ENCODE results near the gene ITGB8. TPM values are rescaled to one million over a fixed set of nuclear protein-coding genes. Genes with fewer than 3 reads are reported as not detected.

ITGB8 gene
- total RNA-seq, 5 donors from 2014 or later (not counting 1 experiment from before 2014, with no cell fraction given) = 0.08 to 0.29 (median 0.16) TPM

GRCh38 chr7:20343205-20343604 is 12.5 kb downstream of the ITGB8 start:
- peaks cover 0 to 4% (median 0%) of the 10 kb centered on the region in 3 donors for H3K9me3 Mint-ChIP-seq
- Histone ChIP-seq H3K36me3 (ENCODE audit: control insufficient read depth in 2 of 2, extremely low read depth in 1 of 2, insufficient read depth in 1 of 2, low read length in 1 of 2) (no peaks in the 10 kb centered on the region), H3K27me3 (replicated peaks in 1 of 2; ENCODE audit: control insufficient read depth in 2 of 2, extremely low read depth in 1 of 2, insufficient read depth in 2 of 2, low read length in 1 of 2) (peaks cover 0 to 2% of the 10 kb centered on the region in 2 experiments), H3K27ac (ENCODE audit: low read length) (no peak overlapping the region), H3K4me1 (ENCODE audit: control insufficient read depth in 1 of 2, extremely low read depth in 1 of 2, insufficient read depth in 2 of 2, low read length in 2 of 2) (no peaks in the 10 kb centered on the region), H3K4me3 (ENCODE audit: control insufficient read depth in 1 of 2, extremely low read depth in 1 of 2, low read length in 1 of 2) (no peak overlapping the region), H3K9me3 (no peaks in the 10 kb centered on the region)
- H3K4me1 Mint-ChIP-seq = no peaks in the 10 kb centered on the region
- ATAC-seq (replicated peaks in 1 of 4) (no peak), DNase-seq (no peak)
- ChIA-PET POLR2A (no interaction called here), CTCF (no interaction called here)
- no peaks in the 10 kb centered on the region for H3K36me3 Mint-ChIP-seq
- H3K27ac Mint-ChIP-seq = no peak overlapping the region
- 67% methylated on average over 1 of the region's 3 CpGs for WGBS (ENCODE audit: insufficient coverage)
- no peaks in the 10 kb centered on the region for H3K27me3 Mint-ChIP-seq
- H3K4me3 Mint-ChIP-seq = no peak overlapping the region

GRCh38 chr7:20343941-20344340 is 13.2 kb downstream of the ITGB8 start:
- Histone ChIP-seq H3K4me1 (ENCODE audit: control insufficient read depth in 1 of 2, extremely low read depth in 1 of 2, insufficient read depth in 2 of 2, low read length in 2 of 2) (no peaks in the 10 kb centered on the region), H3K36me3 (ENCODE audit: control insufficient read depth in 2 of 2, extremely low read depth in 1 of 2, insufficient read depth in 1 of 2, low read length in 1 of 2) (no peaks in the 10 kb centered on the region), H3K27ac (ENCODE audit: low read length) (no peak overlapping the region), H3K27me3 (replicated peaks in 1 of 2; ENCODE audit: control insufficient read depth in 2 of 2, extremely low read depth in 1 of 2, insufficient read depth in 2 of 2, low read length in 1 of 2) (no peaks in the 10 kb centered on the region), H3K4me3 (ENCODE audit: control insufficient read depth in 1 of 2, extremely low read depth in 1 of 2, low read length in 1 of 2) (no peak overlapping the region), H3K9me3 (no peaks in the 10 kb centered on the region)
- peaks cover 0 to 4% (median 0%) of the 10 kb centered on the region in 3 donors for H3K9me3 Mint-ChIP-seq
- no peak for ATAC-seq (replicated peaks in 1 of 4)
- WGBS (ENCODE audit: insufficient coverage) = no CpG with 5 or more reads among the region's 2 CpGs
- no peak overlapping the region for H3K27ac Mint-ChIP-seq
- DNase-seq = no peak
- ChIA-PET POLR2A (no interaction called here), CTCF (no interaction called here)
- H3K36me3 Mint-ChIP-seq = no peaks in the 10 kb centered on the region
- no peaks in the 10 kb centered on the region for H3K4me1 Mint-ChIP-seq
- H3K4me3 Mint-ChIP-seq = no peak overlapping the region
- no peaks in the 10 kb centered on the region for H3K27me3 Mint-ChIP-seq

GRCh38 chr7:20344396-20344795 is 13.7 kb downstream of the ITGB8 start:
- H3K9me3 ChIP-seq = no peaks in the 10 kb centered on the region
- H3K4me1 Mint-ChIP-seq = no peaks in the 10 kb centered on the region
- DNase-seq (no peak), ATAC-seq (replicated peaks in 1 of 4) (no peak)
- ChIA-PET POLR2A (no interaction called here), CTCF (no interaction called here)
- H3K9me3 Mint-ChIP-seq = peaks cover 0 to 4% (median 0%) of the 10 kb centered on the region in 3 donors
- no peaks in the 10 kb centered on the region for H3K36me3 ChIP-seq (ENCODE audit: control insufficient read depth in 2 of 2, extremely low read depth in 1 of 2, insufficient read depth in 1 of 2, low read length in 1 of 2)
- no peaks in the 10 kb centered on the region for H3K36me3 Mint-ChIP-seq
- no peak overlapping the region for H3K4me3 ChIP-seq (ENCODE audit: control insufficient read depth in 1 of 2, extremely low read depth in 1 of 2, low read length in 1 of 2)
- H3K27me3 ChIP-seq (replicated peaks in 1 of 2; ENCODE audit: control insufficient read depth in 2 of 2, extremely low read depth in 1 of 2, insufficient read depth in 2 of 2, low read length in 1 of 2) = no peaks in the 10 kb centered on the region
- H3K4me1 ChIP-seq (ENCODE audit: control insufficient read depth in 1 of 2, extremely low read depth in 1 of 2, insufficient read depth in 2 of 2, low read length in 2 of 2) = no peaks in the 10 kb centered on the region
- H3K4me3 Mint-ChIP-seq = no peak overlapping the region
- 90% methylated on average over 3 of the region's 4 CpGs for WGBS (ENCODE audit: insufficient coverage)
- no peak overlapping the region for H3K27ac ChIP-seq (ENCODE audit: low read length)
- H3K27me3 Mint-ChIP-seq = no peaks in the 10 kb centered on the region
- no peak overlapping the region for H3K27ac Mint-ChIP-seq

- ATAC-seq (replicated peaks in 1 of 4) (no peak), DNase-seq (no peak)
- Mint-ChIP-seq H3K27ac (no peak overlapping the region), H3K9me3 (peaks cover 0 to 4% (median 0%) of the 10 kb centered on the region in 3 donors), H3K27me3 (no peaks in the 10 kb centered on the region), H3K4me1 (no peaks in the 10 kb centered on the region), H3K4me3 (no peak overlapping the region), H3K36me3 (no peaks in the 10 kb centered on the region)
- Histone ChIP-seq H3K36me3 (ENCODE audit: control insufficient read depth in 2 of 2, extremely low read depth in 1 of 2, insufficient read depth in 1 of 2, low read length in 1 of 2) (no peaks in the 10 kb centered on the region), H3K4me3 (ENCODE audit: control insufficient read depth in 1 of 2, extremely low read depth in 1 of 2, low read length in 1 of 2) (no peak overlapping the region), H3K4me1 (ENCODE audit: control insufficient read depth in 1 of 2, extremely low read depth in 1 of 2, insufficient read depth in 2 of 2, low read length in 2 of 2) (no peaks in the 10 kb centered on the region), H3K27me3 (replicated peaks in 1 of 2; ENCODE audit: control insufficient read depth in 2 of 2, extremely low read depth in 1 of 2, insufficient read depth in 2 of 2, low read length in 1 of 2) (no peaks in the 10 kb centered on the region), H3K27ac (ENCODE audit: low read length) (no peak overlapping the region), H3K9me3 (no peaks in the 10 kb centered on the region)
- POLR2A ChIA-PET = no interaction called here
- CTCF ChIA-PET = no interaction called here
- 83% methylated on average over 4 of the region's 4 CpGs for whole genome bisulfite sequencing (ENCODE audit: insufficient coverage)
Observed at GRCh38 chr7:20346577-20346976, 15.9 kb downstream of the ITGB8 start.

GRCh38 chr7:20347680-20348079 is 17.0 kb downstream of the ITGB8 start:
- DNase-seq (no peak), ATAC-seq (replicated peaks in 1 of 4) (no peak)
- CTCF ChIA-PET = no interaction called here
- H3K4me3 ChIP-seq (ENCODE audit: control insufficient read depth in 1 of 2, extremely low read depth in 1 of 2, low read length in 1 of 2) = no peak overlapping the region
- H3K27ac Mint-ChIP-seq = no peak overlapping the region
- peaks cover 0 to 4% (median 0%) of the 10 kb centered on the region in 3 donors for H3K9me3 Mint-ChIP-seq
- no peaks in the 10 kb centered on the region for H3K9me3 ChIP-seq
- H3K4me1 ChIP-seq (ENCODE audit: control insufficient read depth in 1 of 2, extremely low read depth in 1 of 2, insufficient read depth in 2 of 2, low read length in 2 of 2) = no peaks in the 10 kb centered on the region
- H3K36me3 ChIP-seq (ENCODE audit: control insufficient read depth in 2 of 2, extremely low read depth in 1 of 2, insufficient read depth in 1 of 2, low read length in 1 of 2) = no peaks in the 10 kb centered on the region
- H3K27me3 ChIP-seq (replicated peaks in 1 of 2; ENCODE audit: control insufficient read depth in 2 of 2, extremely low read depth in 1 of 2, insufficient read depth in 2 of 2, low read length in 1 of 2) = no peaks in the 10 kb centered on the region
- no peaks in the 10 kb centered on the region for H3K27me3 Mint-ChIP-seq
- POLR2A ChIA-PET = interaction anchor here in 1 of 2 donors (0.8 kb wide), 1 partner anchor 68 kb away, joined by 3 read pairs; no protein-coding TSS in a partner anchor
- H3K36me3 Mint-ChIP-seq = no peaks in the 10 kb centered on the region
- no peaks in the 10 kb centered on the region for H3K4me1 Mint-ChIP-seq
- H3K4me3 Mint-ChIP-seq = no peak overlapping the region
- H3K27ac ChIP-seq (ENCODE audit: low read length) = no peak overlapping the region

- WGBS (ENCODE audit: insufficient coverage) = 57% methylated on average over 1 of the region's 2 CpGs
- H3K27ac Mint-ChIP-seq = no peak overlapping the region
- peaks cover 0 to 4% (median 0%) of the 10 kb centered on the region in 3 donors for H3K9me3 Mint-ChIP-seq
- CTCF ChIA-PET = no interaction called here
- H3K4me1 ChIP-seq (ENCODE audit: control insufficient read depth in 1 of 2, extremely low read depth in 1 of 2, insufficient read depth in 2 of 2, low read length in 2 of 2) = no peaks in the 10 kb centered on the region
- no peaks in the 10 kb centered on the region for H3K27me3 ChIP-seq (replicated peaks in 1 of 2; ENCODE audit: control insufficient read depth in 2 of 2, extremely low read depth in 1 of 2, insufficient read depth in 2 of 2, low read length in 1 of 2)
- ATAC-seq (replicated peaks in 1 of 4) = no peak
- H3K27me3 Mint-ChIP-seq = no peaks in the 10 kb centered on the region
- no peak overlapping the region for H3K4me3 Mint-ChIP-seq
- no peaks in the 10 kb centered on the region for H3K36me3 Mint-ChIP-seq
- H3K36me3 ChIP-seq (ENCODE audit: control insufficient read depth in 2 of 2, extremely low read depth in 1 of 2, insufficient read depth in 1 of 2, low read length in 1 of 2) = no peaks in the 10 kb centered on the region
- no peak overlapping the region for H3K27ac ChIP-seq (ENCODE audit: low read length)
- DNase-seq = no peak
- H3K4me3 ChIP-seq (ENCODE audit: control insufficient read depth in 1 of 2, extremely low read depth in 1 of 2, low read length in 1 of 2) = no peak overlapping the region
- no peaks in the 10 kb centered on the region for H3K9me3 ChIP-seq
- no peaks in the 10 kb centered on the region for H3K4me1 Mint-ChIP-seq
- POLR2A ChIA-PET = interaction anchor here in 1 of 2 donors (0.8 kb wide), 1 partner anchor 68 kb away, joined by 3 read pairs; no protein-coding TSS in a partner anchor
Observed at GRCh38 chr7:20348125-20348807, 17.6 kb downstream of the ITGB8 start.
